ENCODE results near the gene ACADVL. TPM values are rescaled to one million over a fixed set of nuclear protein-coding genes. Genes with fewer than 3 reads are reported as not detected.

The ACADVL gene
- total and polyA plus RNA-seq, 10 donors = 320 to 963 (median 586) TPM

GRCh38 chr17:7239091-7240027, 19.6 kb downstream of the ACADVL start, which contains the start of gene PHF23:
TSS of gene PHF23 (minus strand) at chr17:7239457. CDS start at chr17:7239279, 178 bp downstream.
- Histone ChIP-seq H3K4me1 (peaks cover 37 to 74% (median 64%) of the 10 kb centered on the region in 6 donors), H3K9me3 (no peaks in the 10 kb centered on the region), H3K4me3 (peak within 1 kb of the TSS; percentile 88 to 99 (median 96)), H3K27me3 (replicated peaks in 1 of 7) (no peaks in the 10 kb centered on the region), H3K27ac (peak within 1 kb of the TSS; percentile 88 to 99 (median 98)), H3K36me3 (peaks cover 0 to 51% (median 36%) of the 10 kb centered on the region in 6 donors)
- DNase-seq = peak; percentile 99
- intact Hi-C loops (cut with DNase I; ENCODE audit: low total_unique reads) = no loop called here
- peak in 2 of 3 donors; percentile 31 to 77 for TF ChIP-seq POLR2A (IDR thresholded peaks at IDR 0.05)
- peak in 9 of 11 experiments; percentile 1 to 78 (median 56) for TF ChIP-seq CTCF (IDR thresholded peaks at IDR 0.05 in 8 of 11, conservative IDR thresholded peaks at IDR 0.05 in 3 of 11)
- peak; percentile 93 to 98 (median 95) for TF ChIP-seq POLR2AphosphoS5 (IDR thresholded peaks at IDR 0.05)
- 1% methylated on average over 57 to 72 of the region's 72 CpGs for WGBS, 5 donors

GRCh38 chr17:7240375-7240774, 20.6 kb downstream of the ACADVL start:
- no peaks in the 10 kb centered on the region for H3K9me3 ChIP-seq
- TF ChIP-seq POLR2AphosphoS5 (IDR thresholded peaks at IDR 0.05) (no peak), CTCF (IDR thresholded peaks at IDR 0.05 in 8 of 11, conservative IDR thresholded peaks at IDR 0.05 in 3 of 11) (no peak), POLR2A (IDR thresholded peaks at IDR 0.05) (no peak)
- H3K4me1 ChIP-seq = peaks cover 28 to 65% (median 56%) of the 10 kb centered on the region in 6 donors
- WGBS, 5 donors = 40 to 63% (median 50%) methylated on average over 4 of the region's 4 CpGs
- no peak for DNase-seq
- intact Hi-C loops (cut with DNase I; ENCODE audit: low total_unique reads) = no loop called here
- peak overlapping the region; percentile 7 to 99 (median 94) for H3K4me3 ChIP-seq
- peak overlapping the region in 7 of 8 donors; percentile 43 to 99 (median 98) for H3K27ac ChIP-seq
- H3K36me3 ChIP-seq = peaks cover 0 to 57% (median 43%) of the 10 kb centered on the region in 6 donors
- no peaks in the 10 kb centered on the region for H3K27me3 ChIP-seq (replicated peaks in 1 of 7)

GRCh38 chr17:7241090-7241733, 21.5 kb downstream of the ACADVL start:
- peak overlapping the region; percentile 85 to 99 (median 98) for H3K27ac ChIP-seq
- intact Hi-C loops (cut with DNase I; ENCODE audit: low total_unique reads) = no loop called here

More at GRCh38 chr17:7241090-7241733, 21.5 kb downstream of the ACADVL start:
- Histone ChIP-seq H3K4me1 (peaks cover 28 to 56% (median 50%) of the 10 kb centered on the region in 6 donors), H3K4me3 (peak overlapping the region; percentile 69 to 99 (median 94)), H3K9me3 (no peaks in the 10 kb centered on the region), H3K36me3 (peaks cover 0 to 57% (median 43%) of the 10 kb centered on the region in 6 donors), H3K27me3 (replicated peaks in 1 of 7) (no peaks in the 10 kb centered on the region)
- TF ChIP-seq CTCF (IDR thresholded peaks at IDR 0.05 in 8 of 11, conservative IDR thresholded peaks at IDR 0.05 in 3 of 11) = no peak
- no peak for TF ChIP-seq POLR2AphosphoS5 (IDR thresholded peaks at IDR 0.05)
- no peak for TF ChIP-seq POLR2A (IDR thresholded peaks at IDR 0.05)
- DNase-seq = no peak
- WGBS, 5 donors = 38 to 59% (median 41%) methylated on average over 9 of the region's 9 CpGs
